Measurements from ENCODE around the gene PLAAT2. TPM values are rescaled to one million over a fixed set of nuclear protein-coding genes. Genes with fewer than 3 reads are reported as not detected.
A peak's percentile ranks its signal among the peaks of the same experiment; 100 is the strongest.

The PLAAT2 gene
- total and polyA plus RNA-seq, 10 donors, result 0.16 to 1.3 (median 0.18) TPM; not detected in 7

GRCh38 chr11:63511048-63511748, 52.0 kb downstream of the PLAAT2 start:
- intact Hi-C loops (cut with DNase I; ENCODE audit: low total_unique reads), result no loop called here
- Histone ChIP-seq H3K4me1 (peaks cover 0 to 28% (median 10%) of the 10 kb centered on the region in 6 donors), H3K9me3 (no peaks in the 10 kb centered on the region), H3K27me3 (replicated peaks in 1 of 7) (peaks cover 0 to 2% (median 0%) of the 10 kb centered on the region in 7 donors), H3K27ac (no peak overlapping the region), H3K4me3 (no peak overlapping the region), H3K36me3 (peaks cover 0 to 58% (median 0%) of the 10 kb centered on the region in 6 donors)
- WGBS, 5 donors, result 74 to 80% (median 78%) methylated on average over 11 of the region's 11 CpGs
- no peak for TF ChIP-seq CTCF (IDR thresholded peaks at IDR 0.05 in 8 of 11, conservative IDR thresholded peaks at IDR 0.05 in 3 of 11)
- no peak for TF ChIP-seq POLR2A (IDR thresholded peaks at IDR 0.05)
- no peak for TF ChIP-seq POLR2AphosphoS5 (IDR thresholded peaks at IDR 0.05)
- no peak for DNase-seq

GRCh38 chr11:63510360-63511047, 52.7 kb downstream of the PLAAT2 start:
- Histone ChIP-seq H3K27me3 (replicated peaks in 1 of 7) (peaks cover 0 to 8% (median 0%) of the 10 kb centered on the region in 7 donors), H3K36me3 (peaks cover 0 to 51% (median 0%) of the 10 kb centered on the region in 6 donors), H3K4me3 (no peak overlapping the region), H3K4me1 (peaks cover under 1 to 34% (median 17%) of the 10 kb centered on the region in 6 donors), H3K27ac (no peak overlapping the region), H3K9me3 (no peaks in the 10 kb centered on the region)
- no peak for DNase-seq
- TF ChIP-seq POLR2A (IDR thresholded peaks at IDR 0.05) (no peak), CTCF (IDR thresholded peaks at IDR 0.05 in 8 of 11, conservative IDR thresholded peaks at IDR 0.05 in 3 of 11) (no peak), POLR2AphosphoS5 (IDR thresholded peaks at IDR 0.05) (no peak)
- 73 to 86% (median 83%) methylated on average over 3 to 7 of the region's 7 CpGs for WGBS, 5 donors
- intact Hi-C loops (cut with DNase I; ENCODE audit: low total_unique reads), result no loop called here

- 65 to 79% (median 69%) methylated on average over 8 to 12 of the region's 12 CpGs for WGBS, 5 donors
- Histone ChIP-seq H3K4me1 (peaks cover 4 to 52% (median 33%) of the 10 kb centered on the region in 6 donors), H3K9me3 (no peaks in the 10 kb centered on the region), H3K36me3 (peaks cover 0 to 42% (median 0%) of the 10 kb centered on the region in 6 donors), H3K27ac (no peak overlapping the region), H3K27me3 (replicated peaks in 1 of 7) (peaks cover 0 to 11% (median 0%) of the 10 kb centered on the region in 7 donors), H3K4me3 (no peak overlapping the region)
- TF ChIP-seq POLR2AphosphoS5 (IDR thresholded peaks at IDR 0.05) (no peak), CTCF (IDR thresholded peaks at IDR 0.05 in 8 of 11, conservative IDR thresholded peaks at IDR 0.05 in 3 of 11) (no peak)
- no peak for DNase-seq
- intact Hi-C loops (cut with DNase I; ENCODE audit: low total_unique reads), result no loop called here
These were observed 54.4 kb downstream of the PLAAT2 start for GRCh38 chr11:63508745-63509144.

GRCh38 chr11:63508009-63508408, 55.2 kb downstream of the PLAAT2 start:
- Histone ChIP-seq H3K9me3 (no peaks in the 10 kb centered on the region), H3K36me3 (peaks cover 0 to 36% (median 0%) of the 10 kb centered on the region in 6 donors), H3K4me1 (peaks cover 4 to 59% (median 35%) of the 10 kb centered on the region in 6 donors), H3K27me3 (replicated peaks in 1 of 7) (peaks cover 0 to 11% (median 0%) of the 10 kb centered on the region in 7 donors), H3K4me3 (no peak overlapping the region), H3K27ac (peak overlapping the region in 1 of 8 donors; percentile 79)
- WGBS, 5 donors, result 79 to 91% (median 86%) methylated on average over 3 of the region's 3 CpGs
- TF ChIP-seq POLR2A (IDR thresholded peaks at IDR 0.05) (no peak), POLR2AphosphoS5 (IDR thresholded peaks at IDR 0.05) (no peak), CTCF (IDR thresholded peaks at IDR 0.05 in 8 of 11, conservative IDR thresholded peaks at IDR 0.05 in 3 of 11) (peak in 4 of 11 experiments; percentile 17 to 29 (median 22))
- intact Hi-C loops (cut with DNase I; ENCODE audit: low total_unique reads), result no loop called here
- DNase-seq, result no peak

All from spleen (tissue), 11 donors.